IPS-NIHi7 (cell line): ENCODE data around the gene LTBP1.
A peak's percentile ranks its signal among the peaks of the same experiment; 100 is the strongest.

Experiments used
- DNase-seq: peaks from one replicate; pipeline ENCODE4 v3.0.0; 2012; ENCODE audit warnings: mixed read lengths; ENCODE audit errors: extremely low spot score

Gene LTBP1

DNA sequence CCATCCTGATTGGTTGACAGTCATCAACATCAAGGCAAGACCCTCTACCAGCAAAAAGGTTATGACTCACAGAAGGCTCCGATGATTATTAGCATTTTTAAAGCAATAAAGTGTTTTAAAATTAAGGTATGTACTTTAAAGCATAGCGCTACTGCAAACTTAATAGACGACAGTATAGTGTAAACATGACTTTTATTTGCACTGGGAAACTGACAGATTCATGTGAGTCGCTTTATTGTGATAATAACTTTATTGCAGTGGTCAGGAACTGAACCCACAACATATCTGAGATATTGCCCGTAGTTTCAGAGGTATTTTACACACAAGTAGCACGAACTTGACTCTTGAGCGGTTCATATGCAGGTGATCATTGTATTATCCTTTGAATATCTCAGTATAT is 249.1 kb downstream of the LTBP1 start:
- DNase-seq: no peak

DNA sequence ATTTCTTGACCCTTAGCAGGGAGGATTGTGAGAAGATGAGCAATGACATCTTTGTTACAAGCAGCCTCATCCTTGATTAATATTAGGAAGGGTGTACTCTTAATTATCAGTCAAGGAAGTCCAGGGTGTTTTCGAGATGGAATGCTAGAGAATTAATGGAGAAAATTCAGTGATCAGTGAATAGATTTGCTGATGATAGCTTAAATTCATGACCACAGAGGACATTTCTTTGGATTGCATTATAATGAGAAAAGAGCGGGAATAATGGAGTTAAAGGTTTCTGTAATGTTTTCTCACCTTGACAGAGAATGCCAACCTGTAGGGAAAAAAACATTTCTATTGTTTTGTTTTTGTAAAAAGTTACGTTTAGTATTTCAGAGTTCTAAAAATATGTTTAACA is 249.9 kb downstream of the LTBP1 start:
- DNase-seq: no peak

GRCh38 chr2:33197198-33197938 is 250.6 kb downstream of the LTBP1 start:
- DNase-seq: no peak

- DNase-seq: no peak
Measured at GRCh38 chr2:33202641-33203522, 256.1 kb downstream of the LTBP1 start.

DNA sequence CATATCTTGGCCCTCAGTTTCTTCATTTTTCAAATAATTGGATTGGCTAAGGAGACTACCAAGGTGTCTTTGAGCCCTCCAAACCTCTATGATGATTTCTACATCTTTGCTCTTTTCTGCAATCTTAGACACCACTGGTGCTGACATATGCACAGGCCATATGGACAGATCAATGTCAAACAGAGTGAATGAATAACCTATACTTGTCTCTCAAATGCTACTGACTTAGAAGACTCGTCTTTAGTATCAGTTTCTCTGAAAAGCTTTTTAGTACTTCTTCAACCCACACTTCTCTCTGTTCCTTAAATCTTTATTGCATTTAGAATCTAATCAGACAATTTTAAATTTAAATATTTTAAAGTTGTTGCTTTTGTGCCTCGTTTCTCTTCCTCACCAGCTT is 258.2 kb downstream of the LTBP1 start:
- DNase-seq: no peak

- DNase-seq: no peak
Measured at GRCh38 chr2:33205693-33206434, 259.1 kb downstream of the LTBP1 start.

- no peak for DNase-seq
Measured at GRCh38 chr2:33207151-33207740, 260.5 kb downstream of the LTBP1 start.

- DNase-seq: no peak
Measured at GRCh38 chr2:33208400-33208799, 261.6 kb downstream of the LTBP1 start.

GRCh38 chr2:33209976-33210375 is 263.2 kb downstream of the LTBP1 start:
- no peak for DNase-seq

GRCh38 chr2:33210626-33211025 is 263.9 kb downstream of the LTBP1 start:
- DNase-seq: peak; percentile 52

DNA sequence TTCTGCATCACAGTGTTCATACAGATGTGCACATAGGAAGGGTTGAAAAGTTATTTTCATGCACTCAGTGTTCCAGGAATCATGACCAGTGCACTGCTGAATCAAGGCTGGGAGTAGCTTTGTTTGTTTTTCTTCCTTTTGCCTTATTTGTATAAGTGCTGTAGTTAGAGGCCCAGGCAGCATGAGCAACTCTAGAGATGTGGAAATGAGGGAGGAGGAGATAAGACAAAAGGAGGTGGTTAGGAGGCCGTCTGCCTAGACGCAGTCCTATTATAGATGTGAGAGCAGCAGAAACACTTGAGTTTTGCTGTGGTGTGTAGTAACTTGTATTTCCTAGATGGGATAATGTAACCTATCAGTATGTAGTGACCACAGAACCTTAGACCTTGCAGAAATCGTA is 265.4 kb downstream of the LTBP1 start:
- no peak for DNase-seq

DNA sequence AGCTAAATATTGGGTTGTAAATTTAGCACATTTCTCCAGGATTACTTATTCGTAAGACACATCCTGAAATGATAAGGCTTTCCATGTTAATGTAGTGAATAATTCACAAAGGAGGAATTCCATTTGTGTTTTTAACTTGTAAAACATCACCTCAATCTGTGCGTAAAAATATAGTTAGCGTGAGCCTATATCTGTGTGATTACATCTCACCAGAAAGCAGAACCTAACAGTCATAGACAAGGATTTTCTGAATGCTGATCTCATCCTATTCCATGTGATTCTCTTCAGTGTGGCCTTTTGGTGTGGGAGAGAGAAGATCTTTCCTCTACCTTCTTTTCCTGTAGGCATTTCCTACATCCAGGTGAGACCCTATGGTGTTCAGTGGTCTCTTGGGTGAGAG is 266.5 kb downstream of the LTBP1 start:
- DNase-seq: no peak

DNA sequence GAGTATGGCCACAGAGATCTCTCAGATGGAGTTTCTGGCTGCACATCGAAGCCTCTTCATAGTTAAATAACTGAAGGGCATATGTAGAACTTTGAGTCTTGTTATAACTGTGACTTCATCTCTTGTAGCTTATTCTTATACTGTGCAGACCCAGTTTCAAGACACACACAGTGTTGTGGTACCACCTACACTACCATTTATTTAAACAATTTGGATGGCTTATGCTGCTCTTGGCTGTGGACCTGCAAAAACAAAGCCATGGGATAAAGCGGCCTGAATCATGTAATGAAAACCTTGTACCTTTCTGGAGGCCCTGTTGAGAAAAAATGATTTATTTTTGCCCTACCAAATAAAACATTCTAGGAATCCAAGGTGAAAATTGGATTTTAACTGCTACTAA is 266.9 kb downstream of the LTBP1 start:
- no peak for DNase-seq

DNA sequence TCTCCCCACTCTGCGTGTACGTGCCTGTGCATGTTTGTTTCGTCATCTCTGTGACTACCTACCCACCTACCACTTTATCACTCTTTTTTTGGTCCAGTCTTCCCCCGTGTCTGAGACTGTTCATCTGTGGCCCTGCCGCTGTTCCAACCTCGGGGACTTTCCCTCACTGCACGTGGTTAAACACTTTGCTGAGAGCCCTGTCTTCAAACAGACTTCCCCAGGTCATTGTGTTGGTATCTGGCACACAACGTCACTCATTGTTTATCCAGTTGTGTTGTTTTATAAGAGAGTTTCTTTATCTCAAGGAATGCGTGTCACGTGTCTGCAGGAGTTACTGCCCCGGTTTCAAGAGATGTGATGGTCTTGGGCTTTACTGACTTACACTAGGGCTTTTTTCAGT is 267.7 kb downstream of the LTBP1 start:
- DNase-seq: no peak

GRCh38 chr2:33214857-33215256 is 268.1 kb downstream of the LTBP1 start:
- DNase-seq: no peak

DNA sequence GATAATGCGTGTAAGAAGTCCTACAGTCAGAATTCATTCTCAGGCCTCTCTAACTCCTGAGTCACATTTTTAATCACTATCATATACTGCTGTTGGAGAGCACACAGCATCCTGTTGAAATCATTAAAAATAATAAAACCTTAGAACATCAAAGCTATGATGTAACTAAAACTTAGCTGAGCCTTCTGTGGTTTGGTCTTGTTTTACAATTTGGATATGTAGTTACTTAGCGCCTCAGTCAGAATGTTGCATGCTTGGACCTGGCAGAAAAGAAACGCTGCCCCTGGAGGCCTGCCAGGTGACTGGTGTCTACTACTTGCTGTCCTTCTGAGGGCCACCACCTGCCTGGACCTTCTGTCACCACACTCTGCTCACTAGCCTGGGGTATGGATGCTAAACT is 268.5 kb downstream of the LTBP1 start:
- no peak for DNase-seq

GRCh38 chr2:33215983-33216382 is 269.2 kb downstream of the LTBP1 start:
- DNase-seq: no peak

GRCh38 chr2:33216508-33217182 is 269.9 kb downstream of the LTBP1 start:
- DNase-seq: no peak

DNA sequence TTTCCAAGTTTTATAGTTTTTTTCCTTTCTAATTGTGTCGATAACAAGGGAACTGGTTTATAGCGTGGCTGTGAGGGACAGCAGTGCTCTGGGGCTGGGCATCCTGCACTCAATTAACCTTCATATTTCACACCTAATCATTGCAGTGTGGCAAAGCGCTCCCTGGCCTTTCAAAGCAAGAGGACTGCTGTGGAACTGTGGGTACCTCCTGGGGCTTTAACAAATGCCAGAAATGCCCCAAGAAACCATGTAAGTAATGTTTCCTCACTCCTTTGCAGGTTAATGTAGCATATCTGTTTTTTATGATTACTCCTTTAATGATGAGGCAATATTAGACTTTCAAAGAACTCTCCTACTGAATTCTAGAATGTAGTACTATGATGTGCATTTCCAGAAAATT is 270.7 kb downstream of the LTBP1 start:
- DNase-seq: no peak

- DNase-seq: no peak
Measured at GRCh38 chr2:33219114-33219513, 272.4 kb downstream of the LTBP1 start.

DNA sequence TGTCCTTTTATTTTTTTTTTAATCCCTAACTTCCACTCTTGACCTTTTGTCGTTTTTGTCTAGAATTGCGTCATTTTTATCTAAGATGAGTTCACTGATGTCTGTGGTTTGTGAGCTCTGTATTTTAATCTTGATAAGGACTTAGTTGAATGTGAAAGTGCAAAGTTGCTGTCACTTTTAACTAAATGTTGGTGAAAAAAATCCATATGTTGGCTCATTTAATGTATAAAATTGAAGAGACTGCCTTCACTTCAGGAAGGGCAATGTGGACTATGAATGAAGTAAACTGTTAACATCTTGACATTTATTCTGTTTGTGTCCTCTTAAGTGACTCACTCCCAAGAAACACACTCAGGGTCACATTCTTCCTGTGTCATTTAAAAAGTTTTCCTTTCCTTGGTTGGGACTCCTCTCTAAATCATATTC is 273.1 kb downstream of the LTBP1 start:
- DNase-seq: no peak
